Spinal cord (tissue), 10 donors: ENCODE data around the gene KRTAP12-4. TPM values are rescaled to one million over a fixed set of nuclear protein-coding genes. Genes with fewer than 3 reads are reported as not detected.

Experiments used
- DNase-seq, 6 donors: peaks; one replicate each; pipeline versions ENCODE4 v3.0.0 to v3.0.0-alpha.2; 2013 to 2015; ENCODE audit warnings: low spot score in 6 of 6, low read depth in 4 of 6
- H3K27ac ChIP-seq: one replicate; pipeline ENCODE4 v1.5.1; 2013; ENCODE audit warnings: low read depth, low read length, control low read depth
- H3K27me3 ChIP-seq: one replicate; pipeline ENCODE4 v1.6.1; 2013; ENCODE audit warnings: low read length; ENCODE audit not compliant: control insufficient read depth, insufficient read depth
- H3K36me3 ChIP-seq: one replicate; pipeline ENCODE4 v1.6.1; 2013; ENCODE audit warnings: low read length; ENCODE audit not compliant: control insufficient read depth, insufficient read depth
- H3K4me1 ChIP-seq: one replicate; pipeline ENCODE4 v1.6.1; 2013; ENCODE audit warnings: low read length; ENCODE audit not compliant: control insufficient read depth, insufficient read depth
- H3K4me3 ChIP-seq: one replicate; pipeline ENCODE4 v1.5.1; 2013; ENCODE audit warnings: low read depth, low read length, control low read depth
- H3K9me3 ChIP-seq: one replicate; pipeline ENCODE4 v1.6.1; 2013; ENCODE audit warnings: low read length; ENCODE audit not compliant: control insufficient read depth, insufficient read depth
- WGBS: methylation state at CpG from one replicate; pipeline ENCODE4 v1.1.5; 2013; ENCODE audit warnings: missing lambda C conversion rate; ENCODE audit not compliant: insufficient coverage; 5-methylcytosine and 5-hydroxymethylcytosine counted together
- long read RNA-seq, 4 donors: transcript quantifications; one replicate each; lab custom pipeline, GENCODE V29; 2026
- polyA plus RNA-seq, 2 donors: library from polyadenylated mRNA; unstranded; fragments of 120-200 nt; gene quantifications; one replicate each; pipeline ENCODE4 v1.2.1, GENCODE V29; 2013; ENCODE audit not compliant: insufficient read length in 2 of 2
- total RNA-seq, 2 donors: library from RNA; depleted of rRNA in 1 of 2; stranded (reverse); fragments of 120-200 nt in 1 of 2; fragments of >200 nt in 1 of 2; gene quantifications; one replicate each; pipeline versions ENCODE4 v1.2.3 to v1.2.4, GENCODE V29; 2013 to 2014
- donor health status: healthy.

KRTAP12-4 gene, protein sequence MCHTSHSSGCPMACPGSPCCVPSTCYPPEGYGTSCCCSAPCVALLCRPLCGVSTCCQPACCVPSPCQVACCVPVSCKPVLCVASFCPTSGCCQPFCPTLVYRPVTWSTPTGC
- total RNA-seq (not detected), polyA plus RNA-seq (not detected)
- long read RNA-seq, donor 1 = 0 reads
- long read RNA-seq, donor 2 = 0 reads
- long read RNA-seq, donor 3 = 0 reads
- long read RNA-seq, donor 4 = 0 reads

DNA sequence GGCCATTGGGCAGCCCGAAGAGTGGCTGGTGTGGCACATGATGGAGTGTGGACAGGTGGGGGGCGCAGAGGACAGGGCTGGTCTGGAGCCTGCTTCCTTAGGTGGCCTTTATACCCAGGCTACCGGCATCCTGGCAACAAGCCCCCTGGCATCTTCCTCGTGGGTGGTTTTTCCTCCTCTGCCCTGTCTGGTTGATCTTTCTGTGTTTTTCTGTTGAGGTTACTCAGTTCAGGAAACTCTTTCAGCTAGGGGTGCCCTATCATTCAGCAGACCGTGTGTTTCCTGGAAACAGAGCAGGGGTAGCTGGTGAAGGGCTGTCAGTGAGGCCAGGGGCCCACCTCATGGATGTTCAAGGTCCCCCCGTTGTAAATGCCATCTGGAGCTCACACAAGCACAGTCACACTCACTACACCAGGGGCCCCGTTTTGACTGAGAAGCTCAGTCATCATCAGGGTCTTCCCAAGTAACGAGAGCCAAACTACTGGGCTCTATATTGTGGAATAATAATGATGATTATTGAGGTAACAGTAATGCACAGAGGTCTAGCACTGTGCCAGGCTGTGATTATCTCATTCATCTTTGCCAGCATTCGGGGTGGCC lies at the start of gene KRTAP12-4:
Gene KRTAP12-4, minus strand, starts transcription at position 84 of the 600 bp plus-strand sequence. Its CDS starts 45 bp downstream, at position 39.
- Histone ChIP-seq H3K9me3 (no peaks in the 10 kb centered on the region), H3K27me3 (no peaks in the 10 kb centered on the region), H3K4me3 (no peak within 1 kb of the TSS), H3K4me1 (no peaks in the 10 kb centered on the region), H3K27ac (no peak within 1 kb of the TSS), H3K36me3 (no peaks in the 10 kb centered on the region)
- no peak for DNase-seq
- 63% methylated on average over 5 of the region's 9 CpGs for WGBS

DNA sequence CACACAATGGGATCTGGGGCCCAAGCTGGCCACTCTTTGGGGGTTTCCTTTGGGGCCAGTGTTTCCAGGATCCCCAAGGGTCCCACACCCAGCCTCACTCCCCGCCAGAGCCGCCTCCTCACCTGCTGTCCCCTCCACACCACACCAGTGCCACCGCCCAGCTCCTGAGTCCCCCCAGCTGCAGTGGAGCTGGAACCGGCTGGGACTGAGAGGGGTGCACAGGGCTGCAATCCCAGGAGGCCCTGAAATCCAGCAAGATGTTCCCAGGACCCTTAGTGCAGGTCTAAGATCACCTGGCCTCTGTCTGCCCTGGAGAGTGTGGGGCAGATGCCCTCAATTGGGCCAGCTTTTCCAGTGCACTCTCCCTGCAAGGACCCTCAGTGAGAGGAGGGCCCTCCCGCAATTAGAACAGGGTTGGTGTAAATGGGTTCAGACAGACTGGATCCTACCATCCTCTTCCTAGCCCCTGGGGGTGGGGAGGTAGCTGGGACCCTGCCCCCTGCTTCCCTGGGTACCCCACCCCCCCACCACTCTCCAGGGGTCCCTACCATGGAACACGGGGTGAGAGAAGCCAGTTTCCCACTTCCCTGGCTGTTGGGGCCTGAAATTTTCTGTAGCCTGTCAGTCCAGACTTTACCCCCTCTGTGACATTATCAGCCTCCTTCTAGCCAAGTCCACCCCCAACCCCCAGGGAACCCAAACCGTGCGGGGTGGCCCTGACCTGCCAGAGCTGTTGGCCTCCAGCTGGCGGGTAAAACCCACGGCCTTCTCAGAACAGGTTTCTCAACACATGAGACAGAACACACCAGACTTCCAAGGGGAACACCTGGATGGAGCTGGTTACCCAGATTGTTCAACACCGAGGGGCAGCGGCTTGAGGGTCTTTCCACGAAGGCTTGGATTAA lies 49.5 kb upstream of the KRTAP12-4 start:
- Histone ChIP-seq H3K27ac (no peak overlapping the region), H3K4me3 (no peak overlapping the region), H3K4me1 (peaks cover 23% of the 10 kb centered on the region), H3K27me3 (peaks cover 68% of the 10 kb centered on the region), H3K9me3 (no peaks in the 10 kb centered on the region), H3K36me3 (no peaks in the 10 kb centered on the region)
- DNase-seq = no peak
- 42% methylated on average over 12 of the region's 13 CpGs for WGBS

DNA sequence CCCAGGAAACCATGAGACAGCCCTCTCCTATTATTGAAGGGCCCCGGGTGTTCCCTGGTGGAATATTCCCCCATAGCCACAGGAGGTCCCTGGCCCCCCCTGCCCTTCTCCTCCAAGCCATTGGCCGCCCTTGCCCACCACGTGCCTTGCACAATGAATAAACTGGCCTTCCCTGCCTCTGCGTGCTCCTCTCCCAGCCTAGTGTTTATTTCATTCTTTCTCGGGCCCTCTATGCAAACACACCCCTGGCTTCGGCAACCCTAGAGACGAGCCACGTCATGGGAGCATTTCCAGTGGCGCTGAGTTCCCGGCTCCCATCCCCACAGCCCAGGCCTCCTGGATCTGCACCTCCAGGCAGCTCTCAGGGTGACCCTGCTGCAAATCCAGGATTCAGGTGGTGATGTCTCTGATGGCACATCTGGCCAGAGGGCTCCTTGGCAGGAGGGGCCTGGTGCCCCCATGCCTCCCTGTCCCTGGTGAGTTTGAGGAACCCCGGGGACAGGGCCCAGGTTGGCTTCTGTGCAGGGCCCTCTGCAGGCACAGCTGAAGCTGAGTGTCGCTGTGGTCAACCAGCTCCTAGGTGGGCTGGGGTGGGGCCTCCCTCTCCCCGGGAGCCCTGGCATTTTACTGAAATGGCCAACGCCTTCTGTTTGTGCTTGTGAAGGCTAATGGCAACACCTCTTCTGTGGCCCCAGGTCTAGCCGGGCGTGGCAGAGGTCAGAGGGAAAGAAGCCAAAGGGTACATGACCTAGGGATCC lies 48.7 kb upstream of the KRTAP12-4 start:
- no peaks in the 10 kb centered on the region for H3K36me3 ChIP-seq
- no peak for DNase-seq
- peaks cover 23% of the 10 kb centered on the region for H3K4me1 ChIP-seq
- H3K27me3 ChIP-seq = peaks cover 63% of the 10 kb centered on the region
- 46% methylated on average over 16 of the region's 16 CpGs for WGBS
- no peak overlapping the region for H3K4me3 ChIP-seq
- H3K27ac ChIP-seq = no peak overlapping the region
- H3K9me3 ChIP-seq = no peaks in the 10 kb centered on the region

DNA sequence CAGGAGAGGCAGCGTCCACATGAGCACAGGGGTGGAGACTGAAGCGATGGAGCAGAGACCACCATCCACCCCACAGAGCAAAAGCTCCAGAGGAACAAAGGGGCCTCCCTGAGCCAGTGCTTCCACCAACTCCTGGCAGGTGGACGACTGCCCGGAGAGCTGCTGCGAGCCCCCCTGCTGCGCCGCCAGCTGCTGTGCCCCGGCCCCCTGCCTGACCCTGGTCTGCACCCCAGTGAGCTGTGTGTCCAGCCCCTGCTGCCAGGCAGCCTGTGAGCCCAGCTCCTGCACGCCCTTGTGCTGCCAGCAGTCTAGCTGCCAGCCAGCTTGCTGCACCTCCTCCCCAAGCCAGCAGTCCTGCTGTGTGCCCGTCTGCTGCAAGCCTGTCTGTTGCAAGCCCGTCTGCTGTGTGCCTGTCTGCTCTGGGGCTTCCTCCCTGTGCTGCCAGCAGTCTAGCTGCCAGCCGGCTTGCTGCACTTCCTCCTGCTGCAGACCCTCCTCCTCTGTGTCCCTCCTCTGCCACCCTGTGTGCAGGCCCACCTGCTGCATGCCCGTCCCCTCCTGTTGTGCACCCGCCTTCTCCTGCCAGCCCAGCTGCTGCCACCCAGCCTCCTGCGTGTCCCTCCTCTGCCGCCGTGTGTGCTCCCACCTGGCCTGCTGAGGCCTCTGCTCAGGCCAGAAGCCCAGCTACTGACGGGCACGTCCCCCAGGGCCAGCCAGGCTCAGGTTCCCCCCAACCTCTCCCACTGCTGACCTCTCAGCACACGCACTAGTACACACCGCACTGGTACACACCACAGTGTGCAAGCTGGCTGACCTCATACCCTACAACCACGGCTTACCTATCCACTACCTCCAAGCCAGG lies 47.9 kb upstream of the KRTAP12-4 start:
- H3K27me3 ChIP-seq = peaks cover 63% of the 10 kb centered on the region
- no peak overlapping the region for H3K4me3 ChIP-seq
- 72% methylated on average over 18 of the region's 22 CpGs for WGBS
- H3K36me3 ChIP-seq = no peaks in the 10 kb centered on the region
- no peak for DNase-seq
- no peak overlapping the region for H3K27ac ChIP-seq
- no peaks in the 10 kb centered on the region for H3K9me3 ChIP-seq
- peaks cover 24% of the 10 kb centered on the region for H3K4me1 ChIP-seq

DNA sequence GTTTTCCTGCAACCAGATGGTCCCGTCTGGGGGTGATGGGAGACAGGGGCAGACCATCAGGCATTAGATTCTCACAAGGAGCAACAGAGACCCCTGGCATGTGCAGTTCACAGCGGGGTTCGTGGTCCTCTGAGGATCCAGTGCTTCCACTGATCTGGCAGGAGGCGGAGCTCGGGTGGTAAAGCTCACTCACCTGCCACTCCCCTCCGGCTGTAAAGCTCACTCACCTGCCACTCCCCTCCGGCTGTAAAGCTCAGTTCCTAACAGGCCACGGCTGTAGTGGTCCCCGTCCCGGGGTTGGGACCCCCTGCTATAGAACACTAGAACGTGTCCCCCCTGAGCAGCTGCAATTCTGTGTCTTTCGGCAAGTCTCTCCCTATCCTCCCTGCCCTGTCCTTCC lies 47.1 kb upstream of the KRTAP12-4 start:
- no peaks in the 10 kb centered on the region for H3K9me3 ChIP-seq
- DNase-seq = no peak
- H3K36me3 ChIP-seq = no peaks in the 10 kb centered on the region
- H3K27ac ChIP-seq = no peak overlapping the region
- WGBS = 42% methylated on average over 9 of the region's 12 CpGs
- H3K4me1 ChIP-seq = peaks cover 18% of the 10 kb centered on the region
- peaks cover 55% of the 10 kb centered on the region for H3K27me3 ChIP-seq
- no peak overlapping the region for H3K4me3 ChIP-seq

DNA sequence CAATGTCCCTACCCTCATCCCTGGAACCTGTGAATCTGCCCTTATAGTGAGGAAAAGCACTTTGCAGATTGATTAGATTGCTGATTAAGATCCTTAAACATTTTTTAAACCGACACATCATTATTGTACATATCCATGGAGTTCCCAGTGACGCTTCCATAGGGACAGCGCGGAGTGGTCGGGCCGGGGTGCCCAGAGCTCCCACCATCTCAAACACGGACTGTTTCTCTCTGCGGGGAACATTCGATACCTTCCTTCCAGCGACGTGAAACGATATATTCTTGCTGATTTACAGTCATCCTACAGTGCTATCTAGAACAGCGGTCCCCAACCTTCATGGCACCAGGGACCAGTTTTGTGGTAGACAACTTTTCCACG lies 46.6 kb upstream of the KRTAP12-4 start:
- no peaks in the 10 kb centered on the region for H3K9me3 ChIP-seq
- peaks cover 49% of the 10 kb centered on the region for H3K27me3 ChIP-seq
- 79% methylated on average over 7 of the region's 14 CpGs for WGBS
- no peak overlapping the region for H3K27ac ChIP-seq
- no peak for DNase-seq
- H3K4me3 ChIP-seq = no peak overlapping the region
- H3K36me3 ChIP-seq = no peaks in the 10 kb centered on the region
- H3K4me1 ChIP-seq = peaks cover 13% of the 10 kb centered on the region

DNA sequence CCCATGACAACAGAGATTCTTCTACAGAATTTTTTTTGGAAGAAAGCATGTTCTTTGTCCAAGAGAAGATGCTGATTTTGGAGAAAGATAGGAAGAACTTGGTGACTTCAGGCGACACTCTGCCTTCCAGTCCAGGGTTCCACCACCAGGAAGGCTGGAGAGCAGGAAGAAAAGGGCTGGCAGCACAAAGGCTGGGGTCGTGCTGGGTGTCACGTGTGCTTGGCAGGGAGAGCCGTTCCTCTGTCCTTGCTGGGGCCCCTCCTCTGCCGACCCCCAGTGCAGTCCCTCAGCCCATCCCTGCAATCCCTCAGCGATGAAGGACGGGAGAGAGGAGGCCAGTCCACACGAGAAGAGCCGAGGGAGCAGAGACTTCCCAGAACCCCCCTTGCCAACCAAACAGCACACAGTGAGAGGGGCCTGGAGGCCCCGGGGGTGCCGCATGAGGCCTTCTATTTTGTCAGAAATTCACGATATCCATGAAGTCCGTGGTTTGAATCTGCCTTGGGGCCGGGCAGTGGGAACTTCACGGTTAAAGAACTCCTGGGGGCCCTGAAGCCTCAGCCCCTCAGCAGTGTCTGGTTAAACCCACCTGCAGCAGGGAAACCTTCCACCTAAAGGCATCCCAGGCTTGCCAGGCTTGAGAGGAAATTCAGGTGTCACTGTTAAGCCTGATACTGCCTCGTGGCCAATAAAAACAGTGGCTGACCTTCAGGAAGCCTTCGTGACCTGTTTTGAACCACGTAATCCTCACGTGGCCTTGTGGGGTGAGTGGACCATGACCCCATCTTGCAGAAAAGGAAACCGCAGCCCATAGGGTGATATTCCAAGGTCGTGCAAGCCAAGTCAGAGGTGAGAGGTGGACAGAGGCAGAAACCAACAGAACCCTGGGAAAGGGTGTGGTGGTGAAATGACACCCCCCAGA lies 45.9 kb upstream of the KRTAP12-4 start:
- H3K4me1 ChIP-seq = peaks cover 12% of the 10 kb centered on the region
- 53% methylated on average over 15 of the region's 21 CpGs for whole genome bisulfite sequencing
- H3K36me3 ChIP-seq = no peaks in the 10 kb centered on the region
- no peak overlapping the region for H3K27ac ChIP-seq
- H3K4me3 ChIP-seq = no peak overlapping the region
- no peak for DNase-seq
- H3K9me3 ChIP-seq = no peaks in the 10 kb centered on the region
- peaks cover 47% of the 10 kb centered on the region for H3K27me3 ChIP-seq

DNA sequence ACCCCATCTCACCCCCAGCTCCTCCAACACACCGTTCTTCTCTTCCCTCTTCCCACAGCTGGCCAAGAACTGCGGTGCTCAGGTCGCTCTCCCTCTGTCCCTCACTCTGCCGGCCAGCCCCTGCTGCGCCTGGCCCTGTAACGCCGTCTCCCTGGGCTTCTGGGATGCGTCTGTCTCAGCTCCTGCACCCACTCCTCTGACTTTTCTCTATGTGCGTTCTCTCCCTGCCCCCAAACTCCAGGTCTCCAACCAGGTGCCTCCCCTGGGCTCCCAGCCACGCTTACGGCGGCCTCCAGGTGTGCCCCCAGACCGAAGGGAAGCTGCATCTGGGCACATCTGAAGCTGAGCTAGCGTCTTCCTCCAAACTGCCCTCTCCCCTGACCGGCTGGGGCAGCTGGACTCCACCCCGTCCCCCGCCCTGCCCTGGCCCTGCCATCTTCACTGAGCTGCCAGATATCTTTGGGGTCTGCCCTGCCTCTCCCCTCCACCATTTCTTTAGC lies 45.1 kb upstream of the KRTAP12-4 start:
- Histone ChIP-seq H3K9me3 (no peaks in the 10 kb centered on the region), H3K27ac (no peak overlapping the region), H3K27me3 (peaks cover 44% of the 10 kb centered on the region), H3K4me3 (no peak overlapping the region), H3K4me1 (peaks cover 12% of the 10 kb centered on the region), H3K36me3 (no peaks in the 10 kb centered on the region)
- no peak for DNase-seq
- WGBS = 59% methylated on average over 17 of the region's 17 CpGs
